Right ventricle myocardium inferior (tissue), 1 donor: ENCODE results near the gene CELF1. TPM values are rescaled to one million over a fixed set of nuclear protein-coding genes. Genes with fewer than 3 reads are reported as not detected.

Experiments
- ATAC-seq: fragments of 200-7000 bp; cut with Tn5 transposase; one replicate; pipeline ENCODE4 v1.9.1; 2020; ENCODE audit warnings: mild to moderate bottlenecking, moderate library complexity
- DNase-seq: peaks from one replicate; pipeline ENCODE4 v3.0.0; 2021; ENCODE audit errors: missing footprints
- intact Hi-C: fragments of 100-400 bp; cut with DNase I; formaldehyde crosslinking; loops from one replicate; pipeline ENCODE4 v1.11.0; 2022
- total RNA-seq: library from RNA; stranded (reverse); fragmentation: NEBNext Ultra II Directional; extraction: Animal tissue kit (Norgen Biotek cat#: 25700); gene quantifications from one replicate; pipeline ENCODE4 v1.2.1, GENCODE V29; 2021
- donor health status: DM: no; HTN: yes; CAD: no; lungs with severe emphysema.

The CELF1 gene
- total RNA-seq, 1 donor from 2014 or later, result 96.2 TPM

GRCh38 chr11:47443028-47443700 is 109.8 kb downstream of the CELF1 start:
- no peak for DNase-seq
- intact Hi-C loops, result no loop called here
- ATAC-seq, result no peak

GRCh38 chr11:47442514-47442913 is 110.4 kb downstream of the CELF1 start:
- peak; percentile 84 for ATAC-seq
- intact Hi-C loops, result no loop called here
- DNase-seq, result no peak

DNA sequence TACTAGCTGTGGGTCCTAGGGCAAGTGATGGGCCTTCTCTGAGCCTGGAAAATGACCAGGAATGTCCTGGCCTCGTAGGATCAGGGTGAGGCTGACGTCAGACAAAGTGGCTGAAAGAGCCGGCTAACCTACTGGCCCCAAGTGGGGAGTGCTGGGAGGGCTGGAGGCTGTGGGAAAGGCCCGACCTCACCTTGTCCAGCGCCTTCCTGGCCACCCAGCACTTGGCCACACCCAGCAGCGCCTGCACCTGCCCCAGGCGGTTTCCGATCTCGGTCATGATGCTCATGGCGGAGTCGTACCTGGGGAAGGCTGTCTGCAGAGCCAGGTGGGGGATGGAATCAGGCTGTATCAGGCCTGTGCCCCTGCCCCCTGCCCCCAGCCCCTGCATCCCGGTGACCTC is 111.5 kb downstream of the CELF1 start:
- intact Hi-C loops, result no loop called here
- DNase-seq, result no peak
- ATAC-seq, result no peak

DNA sequence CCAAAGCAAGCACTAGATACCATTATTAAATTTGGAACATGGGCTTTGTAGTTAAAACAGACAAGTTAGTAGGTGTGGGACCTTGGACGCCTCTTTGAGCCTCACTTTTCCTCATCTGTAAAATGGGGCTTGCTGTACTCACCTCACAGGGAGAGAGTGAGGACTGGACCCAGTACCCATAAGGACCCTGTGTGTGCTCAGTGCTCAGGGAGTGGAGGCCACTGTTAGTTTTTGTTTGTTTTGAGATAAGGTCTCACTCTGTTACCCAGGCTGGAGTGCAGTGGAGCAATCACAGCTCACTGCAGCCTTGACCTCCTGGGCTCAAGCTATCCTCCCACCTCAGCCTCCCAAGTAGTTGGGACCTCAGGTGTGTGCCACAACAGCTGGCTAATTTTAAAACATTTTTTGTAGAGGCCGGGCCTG is 112.9 kb downstream of the CELF1 start:
- ATAC-seq, result no peak
- no peak for DNase-seq
- intact Hi-C loops, result no loop called here

DNA sequence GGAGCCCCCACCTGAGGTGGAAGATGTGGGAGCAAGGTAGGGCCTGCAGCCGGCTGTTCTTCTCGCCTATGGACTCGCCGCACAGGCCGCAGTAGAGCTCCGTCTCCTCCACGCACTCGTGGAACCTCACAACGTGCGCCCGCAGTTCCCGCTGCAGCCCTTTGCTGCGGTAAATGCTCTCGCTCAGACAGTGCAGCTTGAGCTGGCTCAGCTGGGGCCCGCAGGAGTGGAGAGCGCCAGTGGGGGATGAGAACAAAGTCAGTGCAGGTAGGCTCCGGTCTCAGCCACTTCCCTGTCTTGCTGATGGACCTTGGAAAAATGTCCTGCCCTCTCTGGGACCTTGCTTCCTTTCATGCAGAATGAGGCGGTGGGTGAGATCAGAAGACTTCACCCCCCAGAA is 114.2 kb downstream of the CELF1 start:
- intact Hi-C loops, result no loop called here
- ATAC-seq, result no peak
- DNase-seq, result no peak

DNA sequence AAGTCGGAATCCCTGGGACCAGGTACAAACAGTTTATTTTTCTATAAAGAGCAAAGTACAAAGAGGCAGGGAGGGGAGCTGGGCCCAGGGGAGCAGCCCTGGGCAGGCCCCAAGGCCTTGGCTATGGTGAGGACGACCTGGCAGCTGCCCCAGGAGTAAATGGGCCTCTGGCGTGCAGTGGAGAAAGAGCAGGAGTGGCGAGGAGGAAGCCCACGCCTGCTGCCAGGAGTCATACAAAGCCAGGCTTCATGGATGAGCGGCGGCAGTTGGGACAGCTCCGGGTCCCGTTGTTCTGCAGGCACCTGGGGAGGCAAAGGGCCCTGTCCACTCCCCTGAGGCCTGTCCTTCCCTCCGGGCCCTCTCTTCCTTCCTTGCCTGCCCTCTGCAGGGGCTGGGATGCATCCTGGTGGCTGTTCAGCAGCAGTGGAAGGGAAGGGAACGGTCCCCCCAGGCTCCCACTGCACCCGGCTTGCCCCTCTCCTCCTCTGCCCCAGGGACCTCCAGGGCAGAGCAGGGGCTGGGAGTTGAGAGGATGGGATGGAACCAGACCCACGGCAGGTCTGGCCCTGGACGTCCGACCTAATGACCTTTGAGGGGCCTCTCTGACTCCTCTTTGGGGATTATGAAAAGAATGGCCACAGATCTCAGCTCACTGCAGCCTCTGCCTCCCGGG is 115.0 kb downstream of the CELF1 start:
- intact Hi-C loops, result no loop called here
- ATAC-seq (peak; percentile 69), DNase-seq (no peak)

GRCh38 chr11:47437218-47437745 is 115.7 kb downstream of the CELF1 start:
- intact Hi-C loops, result no loop called here
- no peak for ATAC-seq

DNA sequence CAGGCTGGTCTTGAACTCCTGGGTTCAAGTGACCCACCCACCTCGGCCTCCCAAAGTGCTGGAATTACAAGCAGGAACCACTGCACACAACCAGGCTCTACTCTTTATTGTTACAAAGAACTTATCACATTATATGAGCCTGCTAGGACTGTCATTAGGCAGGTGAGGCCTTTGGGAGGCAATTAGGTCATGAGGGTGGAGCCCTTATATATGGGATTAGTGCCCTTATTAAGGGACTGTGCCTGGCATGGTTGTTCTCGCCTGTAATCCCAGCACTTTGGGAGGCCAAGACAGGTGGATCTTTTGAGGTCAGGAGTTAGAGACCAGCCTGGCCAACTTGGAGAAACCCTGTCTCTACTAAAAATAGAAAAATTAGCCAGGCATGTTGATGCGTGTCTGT is 116.2 kb downstream of the CELF1 start:
- ATAC-seq, result no peak
- intact Hi-C loops, result no loop called here

More at GRCh38 chr11:47437218-47437745, 115.7 kb downstream of the CELF1 start:
- no peak for DNase-seq

DNA sequence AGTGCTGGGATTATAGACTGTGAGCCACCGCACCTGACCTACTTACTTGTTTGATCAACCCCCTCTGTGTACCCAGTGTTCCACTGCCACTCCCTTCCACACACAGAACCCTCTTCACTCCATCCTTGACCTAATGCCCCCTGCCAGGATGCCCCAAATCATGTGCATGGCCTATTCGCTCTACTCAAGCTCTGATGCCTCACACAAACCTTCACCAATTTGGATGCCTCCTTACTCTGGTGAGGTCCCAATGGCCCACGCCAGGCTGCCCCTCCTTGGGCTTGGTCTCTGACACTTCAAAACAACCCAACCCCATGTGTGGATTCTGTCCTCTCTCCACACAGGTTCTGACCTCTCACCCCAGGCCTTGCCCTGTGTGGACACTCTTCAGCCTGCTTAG is 117.2 kb downstream of the CELF1 start:
- intact Hi-C loops, result no loop called here
- DNase-seq (no peak), ATAC-seq (no peak)

More for the DNA sequence above, 116.2 kb downstream of the CELF1 start:
- no peak for DNase-seq

DNA sequence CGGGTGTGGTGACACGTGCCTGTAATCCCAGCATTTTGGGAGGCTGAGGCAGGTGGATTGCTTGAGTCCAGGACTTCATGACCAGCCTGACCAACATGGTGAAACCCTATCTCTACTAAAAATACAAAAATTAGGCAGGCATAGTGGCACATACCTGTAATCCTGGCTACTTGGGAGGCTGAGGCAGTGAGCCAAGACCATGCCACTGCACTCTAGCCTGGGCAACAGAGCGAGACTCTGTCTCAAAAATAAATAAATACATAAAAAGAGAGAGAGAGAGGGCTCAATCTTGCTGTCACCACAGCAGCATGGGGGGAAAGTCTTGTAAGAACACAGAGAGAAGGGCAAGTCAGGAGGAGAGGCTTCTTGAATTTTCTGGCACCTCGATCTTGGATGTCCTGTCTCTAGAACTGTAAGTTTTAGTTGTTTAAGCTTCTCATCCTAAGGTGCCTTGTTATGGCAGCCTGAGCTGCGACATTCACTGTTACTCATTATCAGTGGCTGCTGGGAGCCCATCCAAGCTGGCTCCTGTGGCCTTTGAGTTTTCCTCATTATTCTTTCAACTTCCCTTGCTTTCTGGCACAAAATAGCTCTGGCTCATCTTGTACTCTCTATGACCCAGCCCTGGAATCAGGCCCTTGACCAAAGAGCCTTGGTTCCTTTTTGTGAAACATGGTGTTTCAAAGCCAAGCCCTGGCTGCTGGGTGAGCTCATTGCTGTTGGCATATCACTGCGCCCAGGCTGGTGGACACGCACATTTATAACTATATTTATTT is 118.7 kb downstream of the CELF1 start:
- ATAC-seq, result no peak
- no peak for DNase-seq
- intact Hi-C loops, result no loop called here

GRCh38 chr11:47433157-47433556 is 119.8 kb downstream of the CELF1 start:
- intact Hi-C loops, result no loop called here
- ATAC-seq (no peak), DNase-seq (no peak)

GRCh38 chr11:47431356-47432083 is 121.4 kb downstream of the CELF1 start:
- intact Hi-C loops, result no loop called here
- no peak for ATAC-seq
- no peak for DNase-seq

DNA sequence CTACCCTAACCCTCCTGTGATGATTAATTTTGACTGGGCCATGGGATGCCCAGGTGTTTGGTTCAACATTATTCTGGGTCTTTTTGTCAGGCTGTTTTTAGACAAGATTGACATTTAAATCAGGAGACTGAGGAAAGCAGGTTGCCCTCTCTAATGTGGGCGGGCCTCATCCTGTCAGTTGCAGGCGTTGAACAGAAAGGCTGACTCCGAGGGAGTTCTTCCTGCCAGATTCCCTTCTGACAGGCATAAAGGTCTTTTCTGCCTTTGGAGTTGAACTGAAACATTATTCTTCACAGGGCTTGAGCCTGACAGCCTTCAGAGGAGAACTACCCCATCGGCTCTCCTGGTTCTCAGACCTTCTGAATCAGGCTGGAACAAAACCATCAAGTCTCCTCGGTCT is 122.4 kb downstream of the CELF1 start:
- ATAC-seq (no peak), DNase-seq (no peak)
- intact Hi-C loops, result no loop called here

DNA sequence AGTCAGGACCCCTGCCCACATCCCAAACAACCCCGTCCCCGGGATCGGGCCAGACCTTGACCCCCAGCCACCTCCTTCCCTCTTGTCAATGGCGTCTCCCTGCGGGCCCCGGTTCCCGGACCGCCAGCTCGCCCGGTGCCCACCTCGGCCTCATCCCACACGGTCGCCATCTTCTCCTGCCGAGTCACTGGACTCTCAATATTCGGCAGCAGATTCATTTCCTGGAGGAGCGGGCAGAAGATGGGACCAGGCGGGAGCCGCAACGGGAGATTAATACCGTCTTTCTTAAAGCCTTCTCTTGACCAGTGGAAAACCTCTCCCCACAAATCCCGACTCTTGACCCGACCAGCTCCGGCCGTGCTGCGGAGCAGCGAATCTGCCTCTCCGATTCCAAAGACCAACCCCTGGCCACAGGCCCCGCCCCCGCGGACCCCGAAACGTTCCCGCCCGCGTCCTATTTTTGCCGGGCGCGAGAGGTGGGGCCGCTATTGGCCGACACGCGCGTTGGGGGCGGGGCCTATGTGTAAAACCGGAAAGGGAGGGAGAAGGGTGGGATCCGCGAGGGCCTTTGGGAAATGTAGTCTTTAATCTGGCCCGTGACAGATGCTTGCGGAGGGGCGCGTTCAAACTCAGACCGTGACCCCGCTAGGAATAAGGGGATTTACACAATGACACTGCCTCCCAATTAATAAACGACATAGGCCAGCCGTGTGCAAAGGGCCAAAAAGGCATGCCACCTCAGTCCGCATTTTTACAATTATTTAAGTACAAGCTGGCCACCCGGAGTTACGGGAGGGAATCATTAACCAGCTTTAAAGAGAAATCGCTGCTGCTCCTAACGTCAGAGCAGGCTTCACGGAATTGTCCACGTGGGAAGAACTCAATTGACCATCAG is 126.6 kb downstream of the CELF1 start, which contains the start of gene PSMC3:
PSMC3 (minus strand) TSS at position 378 of the 895 bp plus-strand sequence; CDS start at position 218, 160 bp downstream.
- intact Hi-C loops, result loop anchor here (1.0 to 2.0 kb wide), 2 partner anchors 18 to 126 kb away; partner anchors contain the start of genes CELF1 and SLC39A13
- DNase-seq (peak; percentile 99), ATAC-seq (peak; percentile 98)

GRCh38 chr11:47425611-47426010 is 127.3 kb downstream of the CELF1 start:
- no peak for ATAC-seq
- no peak for DNase-seq
- intact Hi-C loops, result loop anchor here (1.0 to 2.0 kb wide), 2 partner anchors 17 to 127 kb away; partner anchors contain the start of genes CELF1 and SLC39A13

- intact Hi-C loops, result no loop called here
- DNase-seq (no peak), ATAC-seq (no peak)
Measured at GRCh38 chr11:47418454-47419259, 134.3 kb downstream of the CELF1 start.

GRCh38 chr11:47417712-47418111 is 135.2 kb downstream of the CELF1 start:
- no peak for ATAC-seq
- intact Hi-C loops, result no loop called here
- DNase-seq, result no peak
